ENCODE results near the gene GRAMD4. TPM values are rescaled to one million over a fixed set of nuclear protein-coding genes. Genes with fewer than 3 reads are reported as not detected.
A peak's percentile ranks its signal among the peaks of the same experiment; 100 is the strongest.
"Not testable (repeated sequence)": the region's sequence is repeated elsewhere in the genome, so short reads cannot be mapped to it uniquely, and the experiment has no call there.

The GRAMD4 gene
- total RNA-seq, 4 donors from 2014 or later = 146 to 981 (median 258) TPM

DNA sequence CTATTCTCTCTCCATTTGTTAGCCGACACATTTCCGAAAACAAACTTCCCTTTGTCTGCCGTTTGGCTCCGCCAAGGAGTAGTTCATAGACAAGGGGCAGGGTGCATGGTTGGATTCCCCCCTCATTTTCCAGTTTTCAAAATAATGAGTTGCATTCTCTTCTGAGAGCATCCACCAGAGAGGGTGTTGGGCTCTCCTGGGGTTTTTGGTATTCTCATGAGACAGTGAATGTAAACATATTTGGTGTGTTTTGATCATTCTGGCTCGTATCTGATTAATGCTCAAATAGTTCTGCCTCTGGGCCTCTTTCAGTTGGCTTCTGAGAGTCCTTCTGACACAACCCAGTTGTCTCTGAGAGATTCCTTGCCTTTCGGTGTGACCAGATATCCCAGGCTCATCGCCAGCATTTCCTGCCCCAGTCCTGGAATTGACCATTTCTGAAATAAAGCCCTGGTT, 21.7 kb downstream of the GRAMD4 start:
- DNase-seq = no peak
- Histone ChIP-seq H3K36me3 (no peaks in the 10 kb centered on the region), H3K27ac (peak overlapping the region; percentile 11 to 65 (median 40)), H3K4me1 (peaks cover 2 to 17% (median 12%) of the 10 kb centered on the region in 4 donors), H3K9me3 (no peaks in the 10 kb centered on the region), H3K4me3 (no peak overlapping the region), H3K27me3 (no peaks in the 10 kb centered on the region)
- 60 to 82% methylated on average over 5 to 7 of the region's 7 CpGs for WGBS, 2 donors (ENCODE audit: low coverage in 1 of 2)
- intact Hi-C loops (cut with DNase I; ENCODE audit: low total_unique reads) (no loop called here), in situ Hi-C loops (cut with MboI; ENCODE audit: low pct_ligation_motif_present in 1 of 4, low pct_unique_long_range_greater_than_20kb in 1 of 4, low sequenced_read_pairs in 3 of 4) (no loop called here)
- TF ChIP-seq, protein P1, sequence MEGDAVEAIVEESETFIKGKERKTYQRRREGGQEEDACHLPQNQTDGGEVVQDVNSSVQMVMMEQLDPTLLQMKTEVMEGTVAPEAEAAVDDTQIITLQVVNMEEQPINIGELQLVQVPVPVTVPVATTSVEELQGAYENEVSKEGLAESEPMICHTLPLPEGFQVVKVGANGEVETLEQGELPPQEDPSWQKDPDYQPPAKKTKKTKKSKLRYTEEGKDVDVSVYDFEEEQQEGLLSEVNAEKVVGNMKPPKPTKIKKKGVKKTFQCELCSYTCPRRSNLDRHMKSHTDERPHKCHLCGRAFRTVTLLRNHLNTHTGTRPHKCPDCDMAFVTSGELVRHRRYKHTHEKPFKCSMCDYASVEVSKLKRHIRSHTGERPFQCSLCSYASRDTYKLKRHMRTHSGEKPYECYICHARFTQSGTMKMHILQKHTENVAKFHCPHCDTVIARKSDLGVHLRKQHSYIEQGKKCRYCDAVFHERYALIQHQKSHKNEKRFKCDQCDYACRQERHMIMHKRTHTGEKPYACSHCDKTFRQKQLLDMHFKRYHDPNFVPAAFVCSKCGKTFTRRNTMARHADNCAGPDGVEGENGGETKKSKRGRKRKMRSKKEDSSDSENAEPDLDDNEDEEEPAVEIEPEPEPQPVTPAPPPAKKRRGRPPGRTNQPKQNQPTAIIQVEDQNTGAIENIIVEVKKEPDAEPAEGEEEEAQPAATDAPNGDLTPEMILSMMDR (IDR thresholded peaks at IDR 0.05) = no peak
- peak in 1 of 3 donors; percentile 7 for TF ChIP-seq POLR2AphosphoS5 (IDR thresholded peaks at IDR 0.05)
- TF ChIP-seq EP300 (IDR thresholded peaks at IDR 0.05; ENCODE audit: low read depth) = no peak

DNA sequence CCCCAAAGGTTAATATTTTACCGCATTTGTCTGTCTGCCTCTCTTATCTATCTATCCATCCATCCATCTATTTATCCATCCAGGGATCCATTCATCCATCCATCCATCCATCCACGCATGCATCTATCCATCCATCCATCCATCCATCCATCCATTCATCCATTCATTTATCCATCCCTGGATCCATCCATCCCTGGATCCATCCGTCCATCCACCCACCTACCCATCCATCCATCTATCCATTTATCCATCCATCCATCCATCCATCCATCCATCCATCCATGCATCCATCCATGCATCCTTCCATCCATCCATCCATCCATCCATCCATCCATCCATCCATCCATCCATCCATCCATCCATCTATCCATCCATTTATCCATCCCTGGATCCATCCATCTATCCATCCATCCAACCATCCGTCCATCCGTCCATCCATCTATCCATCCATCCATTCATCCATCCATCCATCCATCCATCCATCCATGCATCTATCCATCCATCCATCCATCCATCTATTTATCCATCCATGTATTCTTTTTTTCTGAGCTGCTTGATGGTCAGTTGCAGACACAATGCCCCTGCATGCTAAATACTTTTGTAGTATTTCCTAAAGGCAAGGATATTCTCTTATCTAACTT, 22.8 kb downstream of the GRAMD4 start:
- intact Hi-C loops (cut with DNase I; ENCODE audit: low total_unique reads); H3K9me3 ChIP-seq; DNase-seq; H3K27me3 ChIP-seq; in situ Hi-C loops (cut with MboI; ENCODE audit: low pct_ligation_motif_present in 1 of 4, low pct_unique_long_range_greater_than_20kb in 1 of 4, low sequenced_read_pairs in 3 of 4); H3K4me3 ChIP-seq; H3K36me3 ChIP-seq: not testable (repeated sequence)
- H3K27ac ChIP-seq = peak overlapping the region in 2 of 4 donors; percentile 47 to 65
- peaks cover 7 to 22% (median 13%) of the 10 kb centered on the region in 4 donors for H3K4me1 ChIP-seq
- 86 to 97% methylated on average over 5 of the region's 5 CpGs for WGBS, 2 donors (ENCODE audit: low coverage in 1 of 2)

DNA sequence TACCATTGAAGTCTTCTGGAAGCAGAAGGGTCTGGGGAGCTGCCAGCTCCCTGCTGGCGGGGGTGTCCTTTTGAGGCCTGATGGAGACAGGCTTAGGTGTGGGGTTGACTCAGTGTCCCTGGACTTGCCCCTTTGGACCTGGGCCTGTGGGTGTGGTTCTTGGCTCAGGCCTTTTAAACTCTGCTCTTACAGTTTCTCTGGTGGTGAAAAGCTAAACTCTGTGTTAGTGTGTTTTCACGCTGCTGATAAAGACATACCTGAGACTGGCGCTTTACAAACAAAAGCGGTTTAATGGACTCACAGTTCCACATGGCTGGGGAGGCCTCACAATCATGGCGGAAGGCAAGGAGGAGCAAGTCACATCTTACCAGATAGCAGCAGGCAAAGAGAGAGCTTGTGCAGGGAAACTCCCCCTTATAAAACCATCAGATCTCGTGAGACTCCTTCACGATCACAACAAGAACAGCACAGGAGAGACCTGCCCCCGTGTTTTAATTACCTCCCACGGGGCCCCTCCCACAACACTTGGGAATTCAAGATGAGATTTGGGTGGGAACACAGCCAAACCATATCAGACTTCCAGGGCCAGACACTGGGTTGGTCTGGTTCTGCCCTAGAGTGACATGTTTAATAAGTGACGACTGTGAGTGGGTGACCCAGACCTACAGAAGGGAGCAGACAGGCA, 26.5 kb downstream of the GRAMD4 start:
- 62 to 71% methylated on average over 3 to 10 of the region's 10 CpGs for WGBS, 2 donors (ENCODE audit: low coverage in 1 of 2)
- Histone ChIP-seq H3K36me3 (no peaks in the 10 kb centered on the region), H3K27me3 (no peaks in the 10 kb centered on the region), H3K4me3 (no peak overlapping the region), H3K4me1 (peaks cover 10 to 34% (median 22%) of the 10 kb centered on the region in 4 donors), H3K9me3 (no peaks in the 10 kb centered on the region), H3K27ac (peak overlapping the region; percentile 3 to 58 (median 32))
- no peak for TF ChIP-seq EP300 (IDR thresholded peaks at IDR 0.05; ENCODE audit: low read depth)
- TF ChIP-seq, protein P1 (IDR thresholded peaks at IDR 0.05) = no peak
- TF ChIP-seq POLR2A (IDR thresholded peaks at IDR 0.05) = no peak
- TF ChIP-seq POLR2AphosphoS5 (IDR thresholded peaks at IDR 0.05) = peak in 1 of 3 donors; percentile 17
- in situ Hi-C loops (cut with MboI; ENCODE audit: low pct_ligation_motif_present in 1 of 4, low pct_unique_long_range_greater_than_20kb in 1 of 4, low sequenced_read_pairs in 3 of 4) = no loop called here
- intact Hi-C loops (cut with DNase I; ENCODE audit: low total_unique reads) = no loop called here
- DNase-seq = peak; percentile 73

DNA sequence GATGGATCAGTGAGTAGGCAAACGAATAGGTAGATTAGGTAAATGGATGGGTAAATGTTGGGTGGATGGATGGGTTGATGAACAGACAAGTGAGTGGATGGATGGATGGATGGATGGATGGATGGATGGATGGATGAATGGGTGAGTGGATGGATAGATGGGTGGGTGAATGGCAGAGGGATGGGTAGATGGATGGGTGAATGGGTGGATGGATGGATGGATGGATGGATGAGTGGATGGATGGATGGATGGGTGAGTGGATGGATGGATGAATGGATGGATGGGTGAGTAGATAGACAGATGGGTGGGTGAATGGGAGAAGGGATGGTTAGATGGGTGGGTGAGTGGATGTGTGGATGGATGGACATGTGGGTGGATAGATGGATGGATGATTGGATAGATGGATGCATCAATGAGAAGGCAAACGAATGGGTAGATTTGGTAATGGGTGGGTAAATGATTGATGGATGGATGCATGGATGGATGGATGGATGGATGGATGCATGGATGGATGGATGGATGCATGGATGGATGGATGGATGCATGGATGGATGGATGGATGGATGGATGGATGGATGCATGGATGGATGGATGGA, 28.1 kb downstream of the GRAMD4 start:
- H3K9me3 ChIP-seq; H3K27ac ChIP-seq; H3K27me3 ChIP-seq; DNase-seq; H3K36me3 ChIP-seq; intact Hi-C loops (cut with DNase I; ENCODE audit: low total_unique reads); H3K4me3 ChIP-seq; in situ Hi-C loops (cut with MboI; ENCODE audit: low pct_ligation_motif_present in 1 of 4, low pct_unique_long_range_greater_than_20kb in 1 of 4, low sequenced_read_pairs in 3 of 4): not testable (repeated sequence)
- peaks cover 22 to 45% (median 35%) of the 10 kb centered on the region in 4 donors for H3K4me1 ChIP-seq
- 94% methylated on average over 2 of the region's 2 CpGs for WGBS, 2 donors (ENCODE audit: low coverage in 1 of 2)

Data from transverse colon (tissue), 4 donors.